Dedifferentiated amniotic fluid mesenchymal stem cell (primary cell): ENCODE data around the gene TRIP4.
"Not testable (repeated sequence)": the region's sequence is repeated elsewhere in the genome, so short reads cannot be mapped to it uniquely, and the experiment has no call there.

Experiments
- DNase-seq: peaks from one replicate; pipeline ENCODE4 v3.0.0-alpha.2; 2016; ENCODE audit errors: extremely low spot score

The TRIP4 gene

DNA sequence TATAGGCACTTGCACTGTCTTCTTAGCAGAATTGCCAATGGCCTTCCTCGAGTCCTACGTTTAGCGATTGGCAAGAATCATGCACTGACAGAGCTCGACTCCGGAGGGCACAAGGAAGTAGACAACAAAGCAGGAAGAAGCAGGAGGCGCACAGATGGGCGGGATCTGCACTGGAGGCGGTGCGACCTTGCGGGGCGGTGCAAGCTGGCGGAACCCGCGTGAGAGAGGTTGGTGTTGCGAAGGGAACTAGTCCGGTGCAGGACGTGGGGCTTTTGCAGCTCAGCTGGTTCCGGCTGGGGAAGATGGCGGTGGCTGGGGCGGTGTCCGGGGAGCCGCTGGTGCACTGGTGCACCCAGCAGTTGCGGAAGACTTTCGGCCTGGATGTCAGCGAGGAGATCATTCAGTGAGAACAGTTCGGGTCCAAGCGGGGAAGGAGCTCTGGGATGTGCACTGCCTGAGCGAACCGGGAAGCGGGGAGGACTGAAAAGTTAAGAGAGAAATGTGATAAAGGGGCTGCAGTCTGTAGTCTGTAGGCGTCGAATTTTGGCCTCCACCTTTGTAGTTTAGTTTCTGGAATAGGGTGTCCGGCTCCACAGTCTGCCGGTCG, at the start of gene TRIP4:
TRIP4 (plus strand) TSS at position 275 of the 607 bp plus-strand sequence; CDS start at position 303, 28 bp downstream.
- peak; percentile 97 for DNase-seq

DNA sequence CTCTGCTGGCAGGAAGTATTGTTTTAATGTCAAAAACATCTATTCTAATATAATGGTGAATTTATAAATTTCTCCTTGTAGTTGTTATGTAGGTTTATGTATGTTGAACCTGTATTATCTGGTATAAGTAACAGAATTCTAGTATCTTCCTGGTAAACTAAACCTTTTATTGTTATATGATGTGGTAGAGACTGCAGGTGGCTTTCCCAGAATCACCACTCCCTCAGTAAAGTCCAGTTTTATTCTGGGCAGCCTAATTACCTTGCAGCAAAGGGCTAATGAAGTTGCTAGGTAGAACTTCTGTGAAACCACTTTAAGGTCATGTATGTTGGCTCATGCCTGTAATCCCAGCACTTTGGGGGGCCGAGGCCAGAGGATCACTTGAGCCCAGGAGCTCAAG, 47.3 kb upstream of the TRIP4 start:
- no peak for DNase-seq

DNA sequence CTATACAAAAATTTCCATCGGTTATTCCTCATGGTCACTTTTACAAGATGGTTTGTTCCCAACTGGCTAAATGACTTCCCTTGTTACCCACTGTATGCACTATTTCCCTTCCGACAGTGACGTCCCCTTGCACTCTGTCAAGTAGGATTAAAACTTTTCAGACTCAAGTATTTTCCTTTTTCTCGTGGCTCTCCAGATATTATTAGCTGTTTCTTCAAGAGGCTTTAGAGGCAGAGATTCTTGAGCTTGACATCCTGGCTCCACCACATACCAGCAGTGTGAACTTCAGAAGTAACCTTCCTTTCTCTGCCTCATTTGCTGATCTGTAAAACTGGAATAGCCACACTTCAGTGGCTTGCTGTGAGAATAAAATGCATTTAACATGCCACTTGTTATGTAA, 45.7 kb upstream of the TRIP4 start:
- DNase-seq = no peak

DNA sequence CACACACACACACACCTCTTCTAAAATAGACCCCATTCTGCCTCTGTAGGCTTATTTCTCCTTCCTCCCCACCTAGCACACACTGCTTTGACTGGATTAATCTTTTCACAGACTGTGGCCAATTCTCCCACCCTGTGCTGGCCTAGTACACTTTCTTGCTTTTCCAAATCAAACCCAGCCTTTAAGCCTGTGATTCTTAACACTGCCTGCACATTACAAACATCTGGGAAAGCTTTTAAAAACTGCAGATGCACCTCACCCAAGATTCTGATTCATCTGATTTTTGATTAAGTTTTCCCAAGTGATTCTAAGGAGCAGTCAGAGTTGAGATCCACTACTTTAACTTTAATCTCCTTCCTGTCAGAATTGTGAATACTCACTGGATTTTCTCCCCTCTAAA, 44.4 kb upstream of the TRIP4 start:
- DNase-seq = no peak

DNA sequence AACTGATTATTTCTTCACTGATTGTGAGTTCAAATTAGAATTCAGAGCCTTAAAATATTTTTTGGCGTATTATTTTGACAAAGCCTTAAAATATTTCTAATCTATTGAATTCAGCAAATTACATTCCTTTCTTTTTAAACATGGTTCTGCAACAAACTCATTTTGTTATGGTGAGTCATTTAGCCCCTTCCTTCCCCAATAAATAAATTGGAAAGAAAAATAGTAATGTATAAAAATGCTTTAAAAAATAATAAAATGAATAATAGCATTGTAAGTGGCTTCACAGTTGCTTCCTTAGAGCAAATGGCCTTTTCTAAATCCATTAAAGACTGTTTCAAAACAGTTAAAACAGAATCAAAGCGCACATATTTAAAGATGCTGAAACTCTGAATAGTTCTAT, 43.8 kb upstream of the TRIP4 start:
- no peak for DNase-seq

DNA sequence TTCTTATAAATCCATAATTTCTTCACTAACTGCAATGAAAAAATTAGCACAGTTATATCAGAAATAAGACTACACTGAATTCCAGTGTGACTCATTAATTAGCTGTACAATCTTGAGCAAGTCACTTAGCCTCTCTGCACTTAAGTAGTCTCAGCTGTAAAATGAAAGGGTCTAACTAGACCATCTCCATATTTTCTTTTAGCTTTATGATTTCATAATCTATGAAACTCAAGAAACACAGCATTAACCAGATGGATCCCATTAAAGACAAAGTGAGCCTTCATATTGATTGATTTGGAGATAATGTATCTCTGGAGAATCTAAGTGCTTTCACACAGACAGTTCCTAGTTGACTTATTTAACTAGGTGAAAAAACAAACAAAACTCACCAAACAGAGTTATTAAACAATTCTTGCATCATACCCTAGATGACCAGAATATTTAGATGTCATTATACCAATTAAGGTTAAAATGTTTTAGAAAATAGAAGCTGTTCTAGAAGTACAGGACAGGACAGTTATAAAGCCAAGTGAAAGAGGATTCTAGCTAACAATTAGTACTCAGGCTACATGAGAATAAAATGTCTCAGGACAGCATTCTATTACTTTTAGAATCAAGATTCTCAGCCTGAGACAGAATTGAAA, 42.9 kb upstream of the TRIP4 start:
- DNase-seq = no peak

DNA sequence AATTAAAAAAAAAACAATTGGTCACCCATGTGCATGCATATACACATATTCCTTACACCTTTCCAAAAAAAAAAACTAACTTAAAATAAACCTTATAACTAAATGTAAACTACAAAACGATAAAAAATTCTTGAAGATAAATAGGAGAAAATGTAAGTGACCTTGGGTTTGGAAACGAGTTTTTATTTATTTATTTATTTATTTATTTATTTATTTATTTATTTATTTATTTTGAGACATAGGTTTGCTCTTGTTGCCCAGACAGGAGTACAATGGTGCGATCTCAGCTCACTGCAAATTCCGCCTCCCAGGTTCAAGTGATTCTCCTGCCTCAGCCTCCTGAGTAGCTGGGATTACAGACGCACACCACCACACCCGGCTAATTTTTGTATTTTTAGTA, 41.4 kb upstream of the TRIP4 start:
- DNase-seq = not testable (repeated sequence)

DNA sequence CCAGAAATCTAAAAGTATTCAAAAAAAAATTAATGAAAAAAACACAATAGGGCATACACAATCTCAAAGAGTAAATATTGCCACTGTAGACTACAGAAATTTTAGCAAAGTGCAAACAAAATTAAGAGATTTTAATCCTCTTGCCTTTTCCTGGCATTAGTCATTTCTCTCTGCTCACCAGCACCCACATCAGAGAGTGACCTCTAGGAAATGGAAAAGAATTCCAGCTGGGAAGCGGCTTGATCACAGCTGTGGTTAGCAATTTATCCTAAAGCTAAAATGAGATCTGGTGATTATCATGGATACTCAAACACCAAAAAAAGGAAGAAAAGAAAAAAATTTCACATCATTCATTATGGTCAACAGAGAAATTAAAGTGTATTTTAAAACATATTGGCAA, 39.2 kb upstream of the TRIP4 start:
- DNase-seq = no peak

DNA sequence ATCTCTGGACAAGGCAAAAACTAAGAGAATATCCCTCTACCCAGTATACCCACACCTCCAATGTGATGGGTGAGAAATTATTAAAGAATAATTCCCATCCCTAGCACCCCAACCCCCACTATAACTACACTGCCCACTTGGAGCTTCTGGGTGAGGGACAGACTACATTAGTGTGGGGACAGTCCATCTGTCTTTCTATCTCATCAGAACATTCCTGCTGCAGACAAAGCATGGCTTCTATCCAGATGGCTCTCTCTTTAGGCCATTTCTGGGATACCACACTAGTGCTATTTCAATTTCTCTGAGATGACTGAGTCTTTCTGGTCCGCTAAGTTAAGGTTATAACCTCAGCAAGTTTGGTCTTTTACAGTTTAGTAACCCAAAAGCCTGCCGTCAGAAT, 38.3 kb upstream of the TRIP4 start:
- DNase-seq = no peak

DNA sequence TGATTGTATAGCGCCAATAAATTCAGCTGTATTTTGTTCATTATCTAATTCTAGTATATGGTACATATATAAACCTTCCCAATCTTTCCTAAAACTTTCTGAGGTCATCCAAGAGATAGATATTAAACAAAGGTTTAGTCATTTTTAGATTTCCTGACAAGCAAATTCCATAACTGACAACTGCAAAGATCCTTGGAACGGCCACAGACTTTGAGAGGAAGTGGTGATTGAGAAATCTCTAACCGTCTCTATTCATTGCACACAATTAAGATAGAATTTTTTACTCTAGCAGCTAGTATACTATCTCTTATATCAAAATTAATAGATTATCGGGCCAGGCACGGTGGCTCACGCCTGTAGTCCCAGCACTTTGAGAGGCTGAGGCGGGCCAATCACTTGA, 36.4 kb upstream of the TRIP4 start:
- no peak for DNase-seq

DNA sequence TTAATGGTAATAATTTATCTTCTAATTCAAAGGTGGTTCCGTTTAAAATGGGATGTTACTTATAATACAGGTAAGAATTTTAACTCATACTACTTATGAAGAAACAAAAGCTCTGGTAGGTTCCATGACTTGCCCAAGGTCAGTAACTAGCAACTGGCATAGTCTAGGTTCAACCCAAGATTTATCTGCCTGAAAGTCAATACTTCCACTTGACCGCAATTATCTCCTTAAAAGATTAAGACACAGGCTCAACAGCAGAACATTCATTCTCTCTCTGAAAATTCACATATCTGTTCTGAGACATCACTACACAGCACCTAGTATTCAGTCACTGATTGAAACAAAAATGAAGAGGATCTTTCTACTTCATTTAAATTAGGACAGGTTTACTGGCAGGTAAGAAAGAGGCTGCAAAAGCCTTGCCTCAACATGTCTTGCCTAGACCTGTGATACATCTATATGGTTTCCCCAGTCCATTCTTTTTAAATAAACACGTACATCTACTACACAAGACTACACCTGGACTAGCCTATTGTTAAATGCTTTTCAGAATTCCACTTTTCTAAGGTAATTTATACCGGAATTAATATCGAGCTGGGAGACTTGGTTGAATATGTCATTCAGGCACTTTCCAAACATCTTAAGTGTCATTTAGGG, 32.8 kb upstream of the TRIP4 start:
- DNase-seq = no peak

DNA sequence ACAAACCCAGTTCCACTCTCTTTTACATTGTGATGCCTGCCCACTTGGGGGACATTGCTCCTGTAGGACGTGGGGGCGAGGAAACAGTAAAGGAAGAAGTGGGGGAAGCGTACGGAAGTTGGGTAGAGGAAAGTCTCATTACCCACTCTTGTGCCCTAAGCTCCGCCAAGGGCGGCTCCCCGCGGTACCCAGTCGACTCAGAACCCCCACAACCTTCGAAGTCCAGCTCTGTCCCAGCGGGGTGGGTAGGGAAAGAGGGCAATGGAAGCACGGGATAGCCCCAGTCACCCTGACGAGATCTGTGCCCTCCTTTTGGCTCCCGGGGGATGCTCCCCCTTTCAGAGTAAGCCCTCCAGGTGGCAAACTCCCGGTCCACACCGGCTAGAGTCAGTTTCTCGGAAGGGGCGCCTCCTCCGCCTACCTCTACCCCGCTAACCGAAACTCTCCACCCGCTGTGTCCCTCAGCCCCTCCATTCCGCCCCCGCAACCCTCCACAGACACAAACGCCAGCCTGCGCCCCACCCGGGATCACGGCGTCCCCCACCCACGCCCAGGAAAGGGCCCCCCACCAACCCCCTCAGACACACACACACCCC, 32.2 kb upstream of the TRIP4 start:
- no peak for DNase-seq

DNA sequence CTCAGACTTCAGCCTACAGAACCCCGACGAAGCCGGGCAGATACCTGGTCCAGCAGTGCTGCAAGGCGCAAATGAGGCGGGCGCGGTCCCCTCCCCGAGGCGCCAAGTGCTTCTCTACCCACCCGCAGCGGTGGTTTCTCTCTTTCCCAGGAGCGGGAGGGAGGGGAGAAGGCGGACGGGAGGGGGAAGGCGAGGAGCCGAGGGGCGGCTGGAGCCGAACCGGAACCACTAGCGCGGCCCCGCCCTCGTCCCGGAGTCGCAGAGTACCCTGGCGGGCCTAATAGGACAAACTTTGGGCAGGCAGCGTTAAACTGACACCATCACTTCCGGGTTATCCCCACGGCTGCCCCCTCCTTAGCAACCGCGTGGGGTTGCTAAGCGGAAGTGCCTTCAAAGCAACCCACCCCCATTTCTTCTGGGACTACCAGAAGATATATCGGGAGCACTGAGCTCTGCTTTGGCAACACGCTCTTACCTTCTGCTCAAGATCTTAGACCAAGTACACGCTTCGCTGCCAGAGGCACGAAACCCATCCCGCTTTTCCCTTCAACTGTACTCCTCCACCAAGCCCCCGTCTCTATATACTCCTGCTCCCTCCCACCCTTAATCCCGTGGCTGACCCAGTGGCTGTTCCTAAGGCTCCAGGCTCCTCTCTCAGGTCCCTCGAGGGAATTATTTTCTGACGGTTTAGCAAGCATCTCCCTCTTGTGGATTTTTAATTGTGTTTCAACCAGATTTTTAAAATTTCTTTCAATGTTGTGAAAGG, 31.5 kb upstream of the TRIP4 start, which contains the start of gene CSNK1G1:
CSNK1G1 (minus strand) TSS at position 230 of the 766 bp plus-strand sequence. CDS start 55,674 bp downstream, outside the sequence.
- peak; percentile 97 for DNase-seq

DNA sequence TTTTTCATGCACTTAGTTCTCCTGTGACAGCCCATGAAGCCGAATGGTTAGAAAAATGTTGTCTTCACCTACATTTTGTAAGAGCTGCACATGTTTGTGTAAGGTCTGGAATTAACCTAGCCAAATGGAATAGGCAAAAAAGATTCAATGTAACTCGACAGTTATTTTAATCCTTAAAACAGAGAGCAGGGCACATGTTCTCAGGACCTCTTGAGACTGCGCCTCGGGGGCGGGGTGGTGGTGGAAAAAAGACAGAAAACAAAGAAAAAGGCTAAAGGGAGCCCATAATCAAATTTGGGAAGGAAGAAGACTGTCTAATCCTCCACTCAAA, 31.0 kb upstream of the TRIP4 start:
- DNase-seq = no peak

DNA sequence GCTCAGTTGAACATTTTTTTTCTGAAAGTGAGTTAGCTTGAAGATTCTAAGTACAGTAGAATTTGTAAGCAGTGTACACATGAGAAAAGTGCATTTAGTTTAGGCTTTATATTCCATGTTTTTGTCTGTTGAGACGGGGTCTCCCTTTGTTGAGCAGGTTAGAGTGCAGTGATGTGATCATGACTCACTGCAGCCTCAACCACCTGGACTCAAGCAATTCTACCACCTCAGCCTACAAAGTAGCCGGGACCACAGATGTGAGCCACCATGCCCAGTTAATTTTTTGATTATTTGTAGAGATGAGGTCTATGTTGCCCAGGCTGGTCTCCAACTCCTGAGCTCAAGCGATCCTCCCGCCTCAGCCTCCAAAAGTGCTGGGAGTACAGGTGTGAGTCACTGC, 26.4 kb upstream of the TRIP4 start:
- DNase-seq = no peak

DNA sequence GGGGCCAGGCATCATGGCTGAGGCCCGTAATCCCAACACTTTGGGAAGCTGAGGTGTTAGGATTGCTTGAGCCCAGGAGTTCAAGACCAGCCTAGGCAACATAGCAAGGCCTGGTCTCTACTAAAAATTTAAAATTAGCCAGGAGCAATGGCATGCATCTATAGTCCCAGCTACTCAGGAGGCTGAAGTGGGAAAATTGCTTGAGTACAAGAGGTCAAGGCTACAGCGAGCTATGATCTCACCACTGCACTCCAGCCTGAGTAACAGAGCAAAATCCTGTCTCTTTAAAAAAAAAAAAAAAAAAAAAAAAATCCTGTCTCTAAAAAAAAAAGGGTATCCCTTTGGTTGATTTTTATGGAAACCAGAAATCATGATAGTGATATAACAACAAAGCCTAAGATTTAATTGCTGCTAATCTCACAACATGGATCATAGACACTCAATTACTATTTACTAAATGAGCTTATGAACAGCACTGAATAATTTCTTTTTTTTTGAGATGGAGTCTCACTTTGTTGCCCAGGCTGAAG, 18.5 kb upstream of the TRIP4 start:
- DNase-seq = no peak

DNA sequence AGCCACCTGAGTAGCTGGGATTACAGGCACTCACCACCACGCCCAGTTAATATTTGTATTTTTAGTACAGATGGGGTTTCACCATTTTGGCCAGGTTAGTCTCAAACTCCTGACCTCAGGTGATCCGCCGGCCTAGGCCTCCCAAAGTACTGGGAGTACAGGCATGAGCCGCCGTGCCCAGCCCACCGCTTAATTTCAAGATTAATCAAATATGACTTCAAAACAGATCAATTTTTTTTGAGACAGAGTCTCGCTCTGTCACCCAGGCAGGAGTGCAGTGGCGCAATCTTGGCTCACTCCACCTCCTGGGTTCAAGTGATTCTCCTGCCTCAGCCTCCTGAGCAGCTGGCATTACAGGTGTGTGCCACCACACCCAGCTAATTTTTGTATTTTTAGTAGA, 16.3 kb upstream of the TRIP4 start:
- not testable (repeated sequence) for DNase-seq

DNA sequence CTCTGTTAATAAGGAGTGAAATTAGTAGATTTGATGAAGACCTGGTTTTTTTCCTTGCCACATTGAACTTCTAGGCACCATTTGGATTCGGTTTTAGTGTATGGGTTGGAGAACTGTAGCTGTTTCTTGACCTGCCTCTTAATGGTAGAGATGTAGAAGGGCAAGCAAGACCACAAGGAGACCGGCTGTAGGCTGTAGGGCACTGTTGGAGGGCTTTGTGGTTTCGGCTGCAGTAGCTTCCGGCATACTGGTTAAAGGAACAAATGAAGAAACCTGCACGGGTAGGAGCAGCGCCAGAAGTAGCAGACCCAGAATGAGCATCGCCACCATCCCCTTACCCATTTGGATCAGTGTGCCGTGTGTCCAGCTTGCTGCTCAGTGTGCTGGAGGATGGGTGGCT, 14.3 kb upstream of the TRIP4 start:
- DNase-seq = no peak

DNA sequence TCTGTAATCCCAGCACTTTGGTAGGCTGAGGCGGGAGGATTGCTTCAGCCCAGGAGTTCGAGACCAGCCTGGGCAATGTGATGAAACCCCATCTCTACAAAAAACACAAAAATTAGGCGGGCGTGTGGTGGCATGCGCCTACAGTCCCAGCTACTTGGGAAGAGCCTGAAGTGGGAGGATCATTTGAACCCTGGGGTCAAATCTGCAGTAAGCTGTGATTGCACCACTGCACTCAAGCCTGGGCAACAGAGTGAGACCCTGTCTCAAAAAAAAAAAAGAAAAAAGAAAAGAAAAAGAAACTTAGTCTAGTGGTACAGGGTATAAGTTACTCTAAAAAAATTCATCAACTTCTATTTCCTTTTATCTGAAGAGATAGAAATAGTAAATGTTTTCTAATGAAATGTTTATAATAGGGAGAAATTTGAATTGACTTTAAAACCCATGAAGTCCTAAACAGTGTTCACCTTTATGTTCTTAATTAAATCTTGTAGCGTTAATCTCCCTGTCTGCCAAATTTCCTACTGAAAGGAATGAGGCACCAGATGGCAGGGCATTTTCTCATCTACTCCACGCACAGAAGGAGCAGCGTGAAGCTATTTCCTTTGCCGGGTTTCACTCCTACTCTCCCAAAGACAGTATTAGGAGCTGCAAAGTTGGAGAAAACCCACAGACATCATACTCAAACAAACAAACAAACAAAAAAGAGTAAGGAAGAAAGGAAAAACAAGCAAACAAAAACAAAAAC, 8.2 kb upstream of the TRIP4 start:
- DNase-seq = no peak

DNA sequence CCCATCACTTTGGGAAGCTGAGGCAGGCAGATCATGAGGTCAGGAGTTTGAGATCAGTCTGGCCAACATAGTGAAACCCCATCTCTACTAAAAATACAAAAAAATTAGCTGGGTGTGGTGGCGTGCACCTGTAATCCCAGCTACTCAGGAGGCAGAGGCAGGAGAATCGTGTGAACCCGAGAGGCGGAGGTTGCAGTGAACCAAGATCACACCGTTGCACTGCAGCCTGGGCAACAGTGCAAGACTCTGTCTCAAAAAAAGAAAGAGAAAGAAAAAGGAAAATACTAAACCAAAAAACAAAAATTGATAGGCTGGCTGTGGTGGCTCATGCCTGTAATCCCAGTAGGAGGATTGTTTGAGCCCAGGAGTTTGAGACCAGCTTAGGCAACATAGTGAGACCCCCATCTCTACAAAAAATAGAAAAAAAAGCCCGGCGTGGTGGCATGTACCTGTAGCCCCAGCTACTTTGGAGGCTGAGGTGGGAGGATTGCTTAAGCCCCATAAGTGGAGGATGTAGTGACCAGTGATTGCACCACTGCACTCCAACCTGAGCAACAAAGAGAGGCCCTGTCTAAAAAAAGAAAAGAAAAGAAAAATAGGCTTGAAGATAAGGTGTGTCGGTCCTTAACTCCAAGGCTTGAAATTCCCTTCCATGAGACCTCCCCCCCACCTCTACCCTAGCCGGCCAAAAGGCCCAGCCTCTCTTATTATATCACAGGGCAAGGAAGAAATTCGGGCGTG, 7.3 kb upstream of the TRIP4 start:
- DNase-seq = not testable (repeated sequence)
